GM12878 (cell line): ENCODE measurements around the gene GGCT. TPM values are rescaled to one million over a fixed set of nuclear protein-coding genes. Genes with fewer than 3 reads are reported as not detected.

Experiments used
- ATAC-seq: fragments of 200-7000 bp; cut with Tn5 transposase; 3 replicates; pipeline ENCODE4 v1.9.1; 2020; ENCODE audit warnings: mild to moderate bottlenecking, moderate library complexity
- BruUV-seq: library from RNA; stranded (reverse); fragments of 400-500 nt; replicated peaks from 2 replicates; lab custom pipeline; 2021; lab: Mats Ljungman, UMichigan
- CTCF ChIA-PET: fragments of 300-600 bp; sonication (Branson Sonifier 250); formaldehyde crosslinking; extraction: SDS; loops from one replicate; lab custom pipeline; 2021; ENCODE audit warnings: inconsistent platforms; lab: Yijun Ruan, JAX
- POLR2A ChIA-PET: fragments of 350-600 bp; formaldehyde crosslinking; extraction: SDS; loops from one replicate; lab custom pipeline; 2021; ENCODE audit warnings: inconsistent platforms; lab: Charles Lee
- RAD21 ChIA-PET: fragments of 300-600 bp; sonication (Branson Sonifier 250); formaldehyde crosslinking; loops from one replicate; lab custom pipeline; 2023; ENCODE audit warnings: antibody characterized with exemption; ENCODE audit not compliant: unreplicated experiment; lab: Charles Lee
- SMC1A ChIA-PET: fragments of 300-600 bp; sonication (Branson Sonifier 250); formaldehyde crosslinking; loops from one replicate; lab custom pipeline; 2023; ENCODE audit not compliant: unreplicated experiment, uncharacterized antibody; lab: Charles Lee
- DNase-seq: peaks from one replicate; pipeline ENCODE4 v3.0.0-alpha.2; 2011; ENCODE audit warnings: low read depth, low spot score
- FAIRE-seq: peaks from 3 replicates; lab custom pipeline; 2011; peaks lifted over from hg19 to GRCh38; lab: Jason Lieb, UNC
- H2AFZ ChIP-seq: 2 replicates; pipeline ENCODE4 v1.6.0; 2011; ENCODE audit warnings: low read depth, low read length, control low read depth; ENCODE audit not compliant: control insufficient read depth
- H3K27ac ChIP-seq: 2 replicates; pipeline ENCODE4 v1.5.1; 2011; ENCODE audit warnings: control low read depth; ENCODE audit not compliant: control insufficient read depth, insufficient read depth
- H3K27me3 ChIP-seq, 2 experiments: replicated peaks in 1 of 2; 2 replicates each; pipeline versions ENCODE4 v1.6.0 to v1.6.1; 2011; ENCODE audit warnings: low read length in 1 of 2; ENCODE audit not compliant: control insufficient read depth in 2 of 2, insufficient read depth in 2 of 2
- H3K36me3 ChIP-seq, 2 experiments: 2 replicates each; pipeline ENCODE4 v1.5.1; 2011; ENCODE audit warnings: low read length in 1 of 2; ENCODE audit not compliant: control insufficient read depth in 2 of 2, insufficient read depth in 2 of 2
- H3K4me1 ChIP-seq: 2 replicates; pipeline ENCODE4 v1.6.1; 2011; ENCODE audit warnings: mild to moderate bottlenecking, low read length, moderate library complexity, mixed read lengths; ENCODE audit not compliant: control insufficient read depth, insufficient read depth
- H3K4me2 ChIP-seq: 2 replicates; pipeline ENCODE4 v1.6.0; 2011; ENCODE audit warnings: control low read depth; ENCODE audit not compliant: control insufficient read depth, insufficient read depth
- H3K4me3 ChIP-seq: fragments of 200-600 bp; sonication (generic); 2 replicates; pipeline ENCODE4 v1.5.1; 2016
- H3K79me2 ChIP-seq: 2 replicates; pipeline ENCODE4 v1.6.0; 2011; ENCODE audit warnings: low read length; ENCODE audit not compliant: control insufficient read depth, insufficient read depth
- H3K9ac ChIP-seq: 2 replicates; pipeline ENCODE4 v1.8.0; 2011; ENCODE audit warnings: low read length, control low read depth, mixed read lengths; ENCODE audit not compliant: control insufficient read depth, insufficient read depth
- H3K9me3 ChIP-seq: replicated peaks from 3 replicates; pipeline ENCODE4 v1.5.1; 2011; ENCODE audit warnings: mild to moderate bottlenecking, low read length; ENCODE audit not compliant: control insufficient read depth, insufficient read depth
- H4K20me1 ChIP-seq: 2 replicates; pipeline ENCODE4 v1.6.0; 2011; ENCODE audit not compliant: control insufficient read depth, insufficient read depth
- FOS ChIP-seq: IDR thresholded peaks from 3 replicates; pipeline ENCODE4 v1.6.1; 2011; ENCODE audit warnings: borderline replicate concordance; ENCODE audit not compliant: insufficient read length; ENCODE audit errors: extremely low read depth
- FOXM1 ChIP-seq: IDR thresholded peaks from 2 replicates; pipeline ENCODE4 v1.6.1; 2012; ENCODE audit warnings: low read depth, mild to moderate bottlenecking, inconsistent platforms, low read length, moderate library complexity
- KLF5 ChIP-seq: fragments of 450-650 bp; IDR thresholded peaks from 2 replicates; pipeline ENCODE4 v1.6.1; 2014; ENCODE audit warnings: mild to moderate bottlenecking; ENCODE audit not compliant: partially characterized antibody
- NFYA ChIP-seq: IDR thresholded peaks from 2 replicates; pipeline ENCODE4 v1.6.1; 2011; ENCODE audit warnings: low read depth, mild to moderate bottlenecking, low read length, improper control_type of control experiment, borderline replicate concordance
- NR2C1 ChIP-seq: fragments of 450-650 bp; IDR thresholded peaks from 2 replicates; pipeline ENCODE4 v1.6.1; 2017; ENCODE audit warnings: antibody characterized with exemption, mild to moderate bottlenecking, moderate library complexity
- POU2F2 ChIP-seq: IDR thresholded peaks from 3 replicates; pipeline ENCODE4 v1.6.1; 2011; ENCODE audit warnings: low read depth, mild to moderate bottlenecking, low read length, borderline replicate concordance
- RAD21 ChIP-seq: IDR thresholded peaks from 2 replicates; pipeline ENCODE4 v1.6.1; 2011; ENCODE audit warnings: mild to moderate bottlenecking, low read depth, low read length, moderate library complexity; ENCODE audit not compliant: insufficient read depth
- SMAD1 ChIP-seq: fragments of 450-650 bp; IDR thresholded peaks from 2 replicates; pipeline ENCODE4 v1.6.1; 2018; ENCODE audit warnings: mild to moderate bottlenecking, low read depth; ENCODE audit not compliant: partially characterized antibody
- SMARCA5 ChIP-seq: fragments of 450-650 bp; IDR thresholded peaks from 2 replicates; pipeline ENCODE4 v1.6.1; 2017; ENCODE audit warnings: mild to moderate bottlenecking
- STAT3 ChIP-seq: IDR thresholded peaks from 2 replicates; pipeline ENCODE4 v1.6.1; 2011; ENCODE audit warnings: low read depth, low read length, improper control_type of control experiment
- TAF1 ChIP-seq: IDR thresholded peaks from 2 replicates; pipeline ENCODE4 v1.6.1; 2011; ENCODE audit warnings: mild to moderate bottlenecking, low read depth, low read length, borderline replicate concordance
- WRNIP1 ChIP-seq: IDR thresholded peaks from 2 replicates; pipeline ENCODE4 v1.6.1; 2011; ENCODE audit warnings: low read depth, low read length, improper control_type of control experiment, borderline replicate concordance
- ZNF384 ChIP-seq: IDR thresholded peaks from 2 replicates; pipeline ENCODE4 v1.6.1; 2012; ENCODE audit warnings: low read depth, mild to moderate bottlenecking, low read length, improper control_type of control experiment, borderline replicate concordance
- whole genome bisulfite sequencing: methylation state at CpG from one replicate; pipeline ENCODE4 v1.1.6; 2016; ENCODE audit warnings: low lambda C conversion rate; ENCODE audit not compliant: insufficient replicate concordance, insufficient coverage; ENCODE audit errors: missing lambda C conversion rate; 5-methylcytosine and 5-hydroxymethylcytosine counted together
- in situ Hi-C: fragments of 300-500 bp; cut with MboI; formaldehyde crosslinking; loops from 9 replicates; pipeline ENCODE4 v1.14.3; 2018; ENCODE audit warnings: mixed read lengths
- intact Hi-C: fragments of 100-400 bp; cut with micrococcal nuclease; formaldehyde crosslinking; loops from one replicate; pipeline ENCODE4 v1.14.2; 2022; ENCODE audit not compliant: unreplicated experiment
- polyA plus RNA-seq, 11 experiments: library from polyadenylated mRNA; depleted of rRNA in 4 of 11; unstranded in 6 of 11; stranded (reverse) in 5 of 11; fragments of >200 nt; fragmentation: Nextera tagmentation in 4 of 11; fragmentation: Illumina TruSeq in 1 of 11; extraction: Ambion mirVana in 4 of 11; extraction: Trizol in 1 of 11; gene quantifications; 1 replicate in 1 of 11; 2 replicates in 10 of 11; pipeline versions ENCODE4 v1.2.1 to v1.2.3, GENCODE V29; 2011 to 2016; ENCODE audit warnings: inconsistent platforms in 2 of 11, missing spikeins in 2 of 11, low read depth in 1 of 11
- total RNA-seq, 4 experiments: library from RNA; depleted of rRNA in 3 of 4; stranded (reverse); fragments of >200 nt in 3 of 4; fragmentation: Illumina TruSeq in 1 of 4; extraction: Trizol in 1 of 4; gene quantifications; 2 replicates each; pipeline versions ENCODE4 v1.2.1 to v1.2.3, GENCODE V29; 2013 to 2021
- TF ChIP-seq, protein P1 (sequence below): fragments of 450-650 bp; IDR thresholded peaks from 2 replicates; pipeline ENCODE4 v1.6.1; 2017; ENCODE audit warnings: antibody characterized with exemption, mild to moderate bottlenecking, moderate library complexity
- TF ChIP-seq, protein P2 (sequence below): IDR thresholded peaks from 2 replicates; pipeline ENCODE4 v1.6.1; 2011; ENCODE audit warnings: low read depth, mild to moderate bottlenecking, low read length, moderate library complexity, borderline replicate concordance; ENCODE audit errors: extremely low read depth
- TF ChIP-seq, protein P3 (sequence below): fragments of 450-650 bp; formaldehyde crosslinking; IDR thresholded peaks from 2 replicates; pipeline ENCODE4 v1.4.0; 2022; ENCODE audit warnings: mild to moderate bottlenecking, moderate library complexity
- TF ChIP-seq, protein P4 (sequence below): IDR thresholded peaks from 2 replicates; pipeline ENCODE4 v1.6.1; 2012; ENCODE audit warnings: low read depth, low read length, improper control_type of control experiment

The GGCT gene
- total and polyA plus RNA-seq, 10 of the 15 experiments (the other 5 are each of a cell fraction or from before 2014, with no cell fraction given), result 57.0 to 215 (median 92.3) TPM

DNA sequence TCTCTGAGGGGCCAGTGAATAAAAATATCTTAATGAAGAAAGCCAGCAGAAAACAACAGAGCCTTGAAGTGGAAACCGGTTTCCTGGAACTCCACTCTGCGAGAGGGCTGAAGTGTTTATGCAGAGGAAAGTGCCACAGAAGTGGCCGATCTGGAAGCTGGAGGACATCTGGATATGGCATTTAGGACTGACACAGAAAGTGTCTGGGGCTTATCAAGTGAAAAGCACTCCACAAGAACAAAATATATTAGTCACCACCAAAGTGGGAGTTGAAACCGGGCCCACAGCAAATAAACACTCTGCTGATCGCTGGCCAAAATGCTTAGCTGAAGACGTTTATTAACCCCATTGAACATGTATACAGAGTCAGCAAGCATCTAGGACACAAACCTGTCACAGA lies 33.9 kb downstream of the GGCT start:
- H3K79me2 ChIP-seq, result peaks cover 8% of the 10 kb centered on the region
- ChIA-PET POLR2A (no interaction called here), CTCF (interaction anchor here (1.4 to 2.0 kb wide), 2 partner anchors 10 to 39 kb away, joined by 4 to 5 read pairs; no protein-coding TSS in a partner anchor), SMC1A (no interaction called here), RAD21 (no interaction called here)
- FAIRE-seq (no peak), DNase-seq (no peak), ATAC-seq (no peak)
- H3K27me3 ChIP-seq, result no peaks in the 10 kb centered on the region
- intact Hi-C loops, result no loop called here
- WGBS, result 86% methylated on average over 6 of the region's 6 CpGs
- no peak overlapping the region for H3K4me2 ChIP-seq
- no peak for TF ChIP-seq NR2C1
- no peak for TF ChIP-seq KLF5
- TF ChIP-seq, protein P1, sequence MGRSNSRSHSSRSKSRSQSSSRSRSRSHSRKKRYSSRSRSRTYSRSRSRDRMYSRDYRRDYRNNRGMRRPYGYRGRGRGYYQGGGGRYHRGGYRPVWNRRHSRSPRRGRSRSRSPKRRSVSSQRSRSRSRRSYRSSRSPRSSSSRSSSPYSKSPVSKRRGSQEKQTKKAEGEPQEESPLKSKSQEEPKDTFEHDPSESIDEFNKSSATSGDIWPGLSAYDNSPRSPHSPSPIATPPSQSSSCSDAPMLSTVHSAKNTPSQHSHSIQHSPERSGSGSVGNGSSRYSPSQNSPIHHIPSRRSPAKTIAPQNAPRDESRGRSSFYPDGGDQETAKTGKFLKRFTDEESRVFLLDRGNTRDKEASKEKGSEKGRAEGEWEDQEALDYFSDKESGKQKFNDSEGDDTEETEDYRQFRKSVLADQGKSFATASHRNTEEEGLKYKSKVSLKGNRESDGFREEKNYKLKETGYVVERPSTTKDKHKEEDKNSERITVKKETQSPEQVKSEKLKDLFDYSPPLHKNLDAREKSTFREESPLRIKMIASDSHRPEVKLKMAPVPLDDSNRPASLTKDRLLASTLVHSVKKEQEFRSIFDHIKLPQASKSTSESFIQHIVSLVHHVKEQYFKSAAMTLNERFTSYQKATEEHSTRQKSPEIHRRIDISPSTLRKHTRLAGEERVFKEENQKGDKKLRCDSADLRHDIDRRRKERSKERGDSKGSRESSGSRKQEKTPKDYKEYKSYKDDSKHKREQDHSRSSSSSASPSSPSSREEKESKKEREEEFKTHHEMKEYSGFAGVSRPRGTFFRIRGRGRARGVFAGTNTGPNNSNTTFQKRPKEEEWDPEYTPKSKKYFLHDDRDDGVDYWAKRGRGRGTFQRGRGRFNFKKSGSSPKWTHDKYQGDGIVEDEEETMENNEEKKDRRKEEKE, result no peak
- TF ChIP-seq, protein P2, sequence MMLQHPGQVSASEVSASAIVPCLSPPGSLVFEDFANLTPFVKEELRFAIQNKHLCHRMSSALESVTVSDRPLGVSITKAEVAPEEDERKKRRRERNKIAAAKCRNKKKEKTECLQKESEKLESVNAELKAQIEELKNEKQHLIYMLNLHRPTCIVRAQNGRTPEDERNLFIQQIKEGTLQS, result no peak
- TF ChIP-seq, protein P3, sequence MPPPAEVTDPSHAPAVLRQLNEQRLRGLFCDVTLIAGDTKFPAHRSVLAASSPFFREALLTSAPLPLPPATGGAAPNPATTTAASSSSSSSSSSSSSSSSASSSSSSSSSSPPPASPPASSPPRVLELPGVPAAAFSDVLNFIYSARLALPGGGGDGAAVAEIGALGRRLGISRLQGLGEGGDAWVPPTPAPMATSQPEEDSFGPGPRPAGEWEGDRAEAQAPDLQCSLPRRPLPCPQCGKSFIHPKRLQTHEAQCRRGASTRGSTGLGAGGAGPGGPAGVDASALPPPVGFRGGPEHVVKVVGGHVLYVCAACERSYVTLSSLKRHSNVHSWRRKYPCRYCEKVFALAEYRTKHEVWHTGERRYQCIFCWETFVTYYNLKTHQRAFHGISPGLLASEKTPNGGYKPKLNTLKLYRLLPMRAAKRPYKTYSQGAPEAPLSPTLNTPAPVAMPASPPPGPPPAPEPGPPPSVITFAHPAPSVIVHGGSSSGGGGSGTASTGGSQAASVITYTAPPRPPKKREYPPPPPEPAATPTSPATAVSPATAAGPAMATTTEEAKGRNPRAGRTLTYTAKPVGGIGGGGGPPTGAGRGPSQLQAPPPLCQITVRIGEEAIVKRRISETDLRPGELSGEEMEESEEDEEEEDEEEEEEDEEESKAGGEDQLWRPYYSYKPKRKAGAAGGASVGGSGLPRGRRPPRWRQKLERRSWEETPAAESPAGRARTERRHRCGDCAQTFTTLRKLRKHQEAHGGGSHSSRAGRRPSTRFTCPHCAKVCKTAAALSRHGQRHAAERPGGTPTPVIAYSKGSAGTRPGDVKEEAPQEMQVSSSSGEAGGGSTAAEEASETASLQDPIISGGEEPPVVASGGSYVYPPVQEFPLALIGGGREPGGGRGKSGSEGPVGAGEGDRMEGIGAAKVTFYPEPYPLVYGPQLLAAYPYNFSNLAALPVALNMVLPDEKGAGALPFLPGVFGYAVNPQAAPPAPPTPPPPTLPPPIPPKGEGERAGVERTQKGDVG (CRISPR knock-in tag), result no peak
- TF ChIP-seq RAD21, result no peak
- no peak for TF ChIP-seq FOS
- TF ChIP-seq, protein P4, sequence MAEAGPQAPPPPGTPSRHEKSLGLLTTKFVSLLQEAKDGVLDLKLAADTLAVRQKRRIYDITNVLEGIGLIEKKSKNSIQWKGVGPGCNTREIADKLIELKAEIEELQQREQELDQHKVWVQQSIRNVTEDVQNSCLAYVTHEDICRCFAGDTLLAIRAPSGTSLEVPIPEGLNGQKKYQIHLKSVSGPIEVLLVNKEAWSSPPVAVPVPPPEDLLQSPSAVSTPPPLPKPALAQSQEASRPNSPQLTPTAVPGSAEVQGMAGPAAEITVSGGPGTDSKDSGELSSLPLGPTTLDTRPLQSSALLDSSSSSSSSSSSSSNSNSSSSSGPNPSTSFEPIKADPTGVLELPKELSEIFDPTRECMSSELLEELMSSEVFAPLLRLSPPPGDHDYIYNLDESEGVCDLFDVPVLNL, result no peak
- TF ChIP-seq ZNF384, result no peak
- no peak for TF ChIP-seq FOXM1
- TF ChIP-seq TAF1, result no peak
- TF ChIP-seq POU2F2, result no peak
- no peak for TF ChIP-seq STAT3
- no peak for TF ChIP-seq SMAD1
- no peak for TF ChIP-seq NFYA
- TF ChIP-seq WRNIP1, result no peak
- no peak for TF ChIP-seq SMARCA5
- BruUV-seq, result no TSS peak
- peaks cover 25% of the 10 kb centered on the region for H3K4me1 ChIP-seq
- H4K20me1 ChIP-seq, result no peaks in the 10 kb centered on the region
- no peak overlapping the region for H3K9ac ChIP-seq
- no peak overlapping the region for H2AFZ ChIP-seq
- no peak overlapping the region for H3K4me3 ChIP-seq
- 0 out of 4 replicates have a peak, but pooled peaks cover 0 to 6% of the 10 kb centered on the region in 2 experiments for H3K36me3 ChIP-seq
- no peaks in the 10 kb centered on the region; the same call in 2 of the 3 replicates for H3K9me3 ChIP-seq
- in situ Hi-C loops, result no loop called here
- no peak overlapping the region for H3K27ac ChIP-seq
